ENCODE data around the gene B3GALT4.

The B3GALT4 gene

DNA sequence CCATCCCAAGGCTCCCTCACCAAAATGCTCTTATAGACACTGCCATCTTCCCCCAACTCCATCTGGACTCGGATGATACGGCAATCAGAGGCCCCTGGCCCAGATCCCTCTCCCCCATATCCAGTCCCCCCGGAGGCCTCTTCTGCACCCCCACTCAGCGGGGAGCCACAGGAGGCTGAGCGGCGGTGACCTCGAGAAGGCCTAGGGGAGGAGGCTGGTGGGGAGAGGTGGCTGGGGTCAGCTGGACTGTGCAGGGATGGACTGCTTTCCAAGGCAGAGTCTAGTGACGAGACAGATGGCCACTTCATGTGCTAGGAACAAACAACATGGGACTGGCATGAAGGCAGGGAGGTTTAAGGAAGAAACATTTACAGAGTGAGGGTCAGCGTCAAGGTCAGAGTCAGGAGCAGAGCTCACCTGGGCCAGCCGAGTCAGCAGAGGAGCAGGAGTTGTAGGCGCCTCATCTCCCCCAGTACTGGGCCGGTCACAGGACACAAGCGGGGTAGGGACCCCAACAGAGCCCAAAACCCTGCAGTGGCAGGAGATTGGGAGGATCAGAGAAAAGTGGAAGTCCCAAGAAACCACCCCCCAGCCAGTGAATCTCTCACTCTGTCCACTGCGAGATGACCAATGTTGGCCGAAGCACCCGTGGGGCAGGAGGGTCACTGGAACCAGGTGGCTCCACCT, 16.2 kb downstream of the B3GALT4 start:
- no peak for DNase-seq (ENCODE audit: low read depth in 2 of 2)

DNA sequence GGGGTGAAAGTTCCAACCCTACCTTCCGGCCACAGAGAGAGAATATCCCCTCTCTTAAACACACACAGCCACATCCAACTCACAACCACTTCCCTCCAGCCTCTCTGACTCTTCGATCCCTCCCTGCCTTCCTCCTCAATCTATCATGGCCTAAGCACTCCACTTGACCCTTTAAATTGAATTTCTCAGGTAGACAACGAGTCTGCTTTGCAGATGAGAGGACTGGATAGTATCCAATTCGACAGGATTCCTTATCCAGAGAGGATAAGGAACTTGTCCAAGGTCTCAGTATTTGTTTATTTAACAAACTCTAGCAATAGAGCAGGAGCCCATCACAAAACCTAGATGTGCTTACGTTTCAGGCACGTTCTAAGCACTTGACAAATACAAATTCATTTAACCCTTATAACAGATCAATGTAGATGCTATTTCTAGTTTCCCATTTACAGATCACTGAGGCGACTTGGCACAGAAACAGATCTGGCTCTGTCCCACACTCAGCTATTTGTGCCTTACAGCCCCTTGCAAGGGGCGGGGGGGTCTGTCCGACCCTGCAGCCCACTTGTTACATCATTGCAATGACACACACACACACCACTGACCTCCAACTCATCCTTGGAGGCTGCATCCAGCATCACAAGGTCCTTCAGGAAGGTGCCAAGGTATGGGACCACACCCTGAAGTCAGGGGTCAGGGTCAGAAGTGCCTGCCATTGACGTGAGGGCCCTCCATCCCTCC, 17.3 kb downstream of the B3GALT4 start:
- no peak for DNase-seq (ENCODE audit: low read depth in 2 of 2)

DNA sequence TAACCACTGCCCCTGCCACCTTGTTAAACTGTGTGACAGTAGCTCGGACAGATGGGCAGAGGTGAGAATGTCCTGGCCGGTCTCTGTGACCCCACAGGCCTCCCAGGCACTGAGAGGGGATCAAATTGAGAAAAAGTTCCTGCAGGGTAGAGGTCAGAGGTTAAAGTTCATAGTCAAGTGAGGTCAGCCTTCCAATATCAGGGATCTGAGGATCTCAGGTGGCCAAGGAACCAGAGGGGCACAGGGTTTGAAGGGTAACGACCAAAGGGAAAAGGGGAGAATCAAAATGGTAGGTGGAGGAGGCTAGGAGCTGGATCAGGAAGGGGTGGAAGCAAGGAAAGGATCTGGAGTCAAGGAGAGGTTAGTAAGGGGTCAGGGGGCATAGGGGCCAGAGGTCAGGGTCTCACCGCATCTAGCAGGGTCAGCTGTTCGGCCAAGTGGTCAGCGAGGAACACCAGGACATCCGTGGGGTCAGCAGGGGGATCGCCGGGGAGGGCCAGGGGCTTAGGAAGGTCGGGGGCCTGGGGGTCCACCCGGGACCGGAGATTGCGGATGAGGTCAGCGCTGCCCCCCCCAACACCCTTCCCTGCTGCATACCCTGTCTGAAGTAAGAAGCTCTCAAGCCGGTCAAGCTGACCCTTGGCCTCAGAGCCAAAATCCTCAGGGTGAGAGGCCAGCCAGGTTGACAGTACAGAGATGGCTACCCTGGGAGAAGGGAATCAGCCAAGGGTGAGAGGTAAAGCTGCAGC, 18.9 kb downstream of the B3GALT4 start:
- DNase-seq (ENCODE audit: low read depth in 2 of 2), result no peak

DNA sequence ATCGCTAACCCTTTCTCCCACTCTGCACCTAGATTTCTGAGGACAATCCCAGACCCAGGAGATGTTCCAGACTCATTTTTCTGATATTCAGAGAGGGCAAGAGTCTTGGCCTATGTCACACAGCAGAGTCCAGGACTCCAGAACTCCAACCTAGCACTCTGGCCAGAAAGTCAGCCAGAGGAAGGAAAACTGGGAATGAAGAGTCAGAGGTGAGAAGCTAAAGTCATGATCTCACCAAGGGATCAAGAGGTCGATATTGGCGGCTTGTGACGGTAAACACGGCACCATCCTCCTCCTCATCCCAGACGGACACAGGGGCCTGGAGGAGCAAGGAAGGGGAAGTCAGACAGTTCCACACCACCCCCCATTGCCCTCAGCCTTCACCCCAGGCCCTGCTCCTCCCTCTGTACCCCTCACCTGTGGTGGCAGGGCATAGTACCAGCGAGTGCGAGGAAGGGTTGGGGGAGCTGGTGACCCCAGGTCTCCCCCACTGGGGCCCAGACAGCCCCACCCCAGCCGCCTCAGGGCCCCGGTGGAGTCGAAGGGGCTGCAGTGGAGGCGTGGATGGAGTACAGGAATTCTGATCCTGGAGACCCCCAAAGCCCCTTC, 20.0 kb downstream of the B3GALT4 start:
- no peak for DNase-seq (ENCODE audit: low read depth in 2 of 2)

DNA sequence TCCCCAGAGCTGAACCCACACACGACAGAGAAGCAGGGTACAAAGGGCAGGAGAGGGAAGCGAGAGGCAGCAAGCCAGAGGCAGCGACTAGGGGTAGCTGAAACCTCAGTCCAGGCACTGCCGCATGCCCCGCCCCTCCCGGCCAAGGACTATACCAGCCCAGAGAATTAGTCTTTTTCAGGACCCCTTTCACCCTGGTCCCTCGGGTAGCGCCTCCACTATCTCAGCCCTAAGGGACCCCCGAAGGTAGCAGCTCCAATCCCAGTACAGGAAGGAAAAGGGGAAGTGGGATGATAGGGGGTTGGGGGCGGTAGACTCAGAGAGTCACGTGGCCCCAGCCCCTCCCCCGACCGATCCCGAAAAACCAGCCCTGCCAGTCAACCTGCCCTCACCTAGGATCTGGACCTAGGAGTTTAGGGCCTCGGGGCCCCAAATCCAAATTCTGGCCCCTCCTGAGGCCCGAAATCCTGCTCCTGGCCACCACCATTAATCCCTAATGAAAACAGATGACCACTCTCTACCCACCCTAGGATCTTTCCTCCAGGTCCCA, 20.6 kb downstream of the B3GALT4 start:
- DNase-seq (ENCODE audit: low read depth in 2 of 2), result no peak

DNA sequence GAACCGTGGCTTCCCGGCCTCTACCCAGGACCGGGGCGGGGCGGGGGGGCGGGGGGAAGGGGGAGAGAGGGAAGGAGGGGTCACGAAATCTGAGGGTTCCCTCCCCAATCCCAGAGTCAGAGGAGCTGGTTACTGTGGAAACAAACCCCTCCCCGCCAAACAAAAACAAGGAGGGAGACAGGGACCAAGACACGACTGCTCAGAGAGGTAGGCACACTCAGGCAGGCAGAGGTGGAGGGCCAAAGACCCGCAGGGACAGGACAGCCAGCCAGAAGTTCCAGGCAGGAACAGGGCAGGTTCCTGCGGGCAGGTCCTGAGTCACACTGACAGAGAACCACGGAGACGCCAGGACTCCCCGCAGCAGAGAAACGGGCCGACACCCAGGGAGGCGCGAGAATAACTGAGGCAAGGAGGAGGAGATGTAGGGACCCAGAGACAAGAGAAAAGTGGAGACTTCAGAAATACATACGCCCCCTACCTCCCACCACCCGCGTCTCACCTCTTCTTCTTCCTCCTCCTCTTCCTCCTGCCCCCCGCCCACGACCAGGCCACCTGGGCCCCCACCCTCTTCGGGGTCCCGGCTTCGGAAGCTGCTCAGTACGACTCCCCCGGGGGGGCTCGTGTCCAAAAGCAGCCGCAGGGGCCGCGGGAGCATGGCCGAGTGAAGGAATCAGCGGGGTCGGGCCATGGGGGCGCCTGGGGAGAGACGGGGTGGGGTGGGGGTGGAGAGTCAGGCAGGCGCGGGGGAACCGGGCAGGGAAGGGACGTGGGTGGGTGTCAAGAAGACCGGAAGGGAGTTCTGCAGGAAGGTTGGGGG, 21.2 kb downstream of the B3GALT4 start:
- DNase-seq (ENCODE audit: low read depth in 2 of 2), result no peak

DNA sequence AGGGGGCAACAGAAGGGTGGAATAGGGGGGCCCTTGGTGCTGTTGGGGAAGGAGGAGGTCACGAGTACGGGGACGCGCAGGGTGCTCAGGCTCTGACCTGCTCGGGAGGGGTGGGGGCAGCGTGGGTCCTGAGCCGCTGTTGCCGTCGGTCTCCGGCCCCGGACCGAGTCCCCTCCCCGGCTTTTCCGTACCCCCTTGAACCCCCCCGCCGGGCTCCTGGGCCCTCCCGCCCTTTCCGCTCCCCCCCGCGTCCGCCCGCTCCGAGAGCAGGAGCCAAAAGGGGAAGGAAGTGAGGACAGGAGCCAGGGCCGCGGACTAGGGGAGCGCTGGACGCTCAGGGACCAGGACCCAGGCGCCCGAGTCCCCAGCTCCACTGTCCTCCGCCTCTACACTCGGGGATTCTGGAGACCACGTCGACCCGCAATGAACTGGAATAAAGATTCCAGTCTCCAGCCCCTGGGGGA, 21.9 kb downstream of the B3GALT4 start, which contains the start of gene RGL2:
Gene RGL2, minus strand, starts transcription at position 170 of the 464 bp plus-strand sequence. CDS start 332 bp downstream, outside the sequence.
- no peak for DNase-seq (ENCODE audit: low read depth in 2 of 2)

DNA sequence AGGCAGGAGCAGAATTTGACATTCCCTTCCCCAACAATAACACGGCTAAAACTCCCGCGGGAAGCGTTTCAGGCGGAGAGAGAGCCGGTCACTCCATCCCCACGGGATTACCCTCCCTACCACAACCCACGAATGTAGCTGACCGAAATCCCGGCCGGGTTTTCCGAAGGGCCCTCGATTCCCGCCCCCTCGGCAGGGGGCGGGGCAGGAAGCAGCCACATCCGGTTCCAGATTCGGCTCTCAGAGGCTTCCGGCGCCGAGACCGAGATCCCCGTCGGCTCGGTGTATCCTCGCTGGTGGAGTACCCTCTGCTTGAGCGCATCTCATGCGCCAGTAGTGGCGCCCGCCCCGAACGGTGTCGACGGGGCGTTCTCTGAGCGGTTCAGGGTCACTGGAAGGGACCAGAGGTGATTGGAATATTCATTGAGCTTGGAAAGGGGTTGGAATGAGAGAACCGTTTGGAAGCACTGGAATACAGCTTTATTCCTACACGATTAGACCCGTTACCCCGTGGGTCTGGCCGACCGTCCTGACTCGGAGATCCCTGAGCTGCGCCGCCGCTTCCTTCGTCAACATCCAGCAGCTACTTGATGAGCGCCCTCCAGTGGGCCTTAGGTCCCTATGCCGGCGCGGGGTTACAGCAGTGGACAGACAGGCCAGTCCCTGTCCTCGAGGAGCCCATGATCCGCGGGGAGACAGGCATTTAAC, 22.5 kb downstream of the B3GALT4 start:
- peak; percentile 81 to 90 for DNase-seq (ENCODE audit: low read depth in 2 of 2)

DNA sequence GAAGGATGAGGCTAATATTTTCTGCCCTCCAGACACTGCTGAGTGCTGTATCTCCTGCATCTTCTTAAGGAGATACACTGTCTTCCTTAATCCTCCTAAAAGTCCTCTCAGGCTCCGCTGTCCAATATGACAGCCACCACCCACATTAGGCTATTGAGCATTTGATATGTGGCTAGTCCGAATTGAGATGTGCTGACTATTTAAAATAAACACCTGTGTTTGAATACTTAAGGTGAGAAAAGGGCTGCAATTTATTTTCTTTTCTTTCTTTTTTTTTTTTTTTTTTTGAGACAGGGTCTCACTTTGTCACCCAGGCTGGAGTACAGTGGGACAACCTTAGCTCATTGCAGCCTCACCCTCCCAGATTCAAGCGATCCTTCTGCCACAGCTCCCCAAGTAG, 25.0 kb downstream of the B3GALT4 start:
- DNase-seq (ENCODE audit: low read depth in 2 of 2), result no peak

DNA sequence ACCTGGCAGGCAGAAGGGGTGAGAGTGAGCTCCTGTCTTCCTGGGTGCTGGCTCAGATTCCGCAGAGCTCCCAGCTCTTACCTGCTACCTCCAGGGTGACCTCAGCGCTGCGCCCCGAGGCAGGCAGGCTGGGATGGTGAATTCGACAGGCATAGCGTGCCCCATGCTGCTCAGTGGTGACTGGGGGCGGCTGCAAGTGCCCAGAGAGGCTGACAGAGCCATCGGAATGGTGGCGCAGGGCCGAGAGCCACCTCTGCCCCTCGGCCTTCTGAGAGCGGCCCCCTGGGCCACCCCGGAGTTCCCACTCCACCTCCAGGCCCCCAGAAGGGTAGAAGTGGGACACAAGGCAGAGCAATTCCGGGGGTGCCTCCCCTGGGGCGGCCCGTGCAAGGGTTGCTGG, 27.3 kb downstream of the B3GALT4 start:
- DNase-seq (ENCODE audit: low read depth in 2 of 2), result no peak

DNA sequence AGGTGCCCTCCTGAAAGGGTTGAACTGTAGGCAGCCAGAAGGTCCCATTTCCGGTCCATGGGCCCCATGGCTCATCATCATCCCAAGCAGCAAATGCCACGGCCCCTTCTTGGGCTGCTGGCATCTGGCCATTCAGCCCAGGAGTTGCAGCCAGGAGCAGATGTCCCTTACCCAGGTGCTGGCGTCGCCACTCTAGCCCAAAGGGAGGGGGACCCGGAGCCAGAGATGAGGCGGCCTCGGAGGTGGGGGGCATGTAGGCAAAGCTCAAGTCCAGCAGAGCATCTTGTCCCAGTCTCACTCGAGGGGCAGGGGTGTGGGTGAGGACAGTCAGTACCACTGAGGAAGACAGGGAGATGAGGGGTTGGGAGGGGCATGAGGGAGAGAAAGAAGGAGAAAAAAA, 28.1 kb downstream of the B3GALT4 start:
- DNase-seq (ENCODE audit: low read depth in 2 of 2), result no peak

DNA sequence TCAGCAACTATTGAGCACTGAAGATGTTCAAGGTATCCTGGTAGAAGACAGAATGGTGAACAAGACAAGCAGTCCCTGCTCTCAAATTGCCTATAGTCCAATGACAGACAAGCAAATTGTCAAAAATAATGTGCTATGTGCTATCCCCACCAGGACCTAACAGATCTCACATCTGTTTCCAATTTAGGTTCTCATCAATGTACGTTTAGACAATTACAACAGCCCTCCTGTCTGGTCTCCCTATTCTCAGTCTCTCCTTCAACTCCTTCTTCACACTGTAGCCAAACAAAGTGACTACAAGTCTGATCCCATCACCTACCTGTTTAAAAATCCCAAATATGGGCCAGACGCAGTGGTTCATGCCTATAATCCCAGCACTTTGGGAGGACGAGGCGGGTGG, 29.4 kb downstream of the B3GALT4 start:
- no peak for DNase-seq (ENCODE audit: low read depth in 2 of 2)

DNA sequence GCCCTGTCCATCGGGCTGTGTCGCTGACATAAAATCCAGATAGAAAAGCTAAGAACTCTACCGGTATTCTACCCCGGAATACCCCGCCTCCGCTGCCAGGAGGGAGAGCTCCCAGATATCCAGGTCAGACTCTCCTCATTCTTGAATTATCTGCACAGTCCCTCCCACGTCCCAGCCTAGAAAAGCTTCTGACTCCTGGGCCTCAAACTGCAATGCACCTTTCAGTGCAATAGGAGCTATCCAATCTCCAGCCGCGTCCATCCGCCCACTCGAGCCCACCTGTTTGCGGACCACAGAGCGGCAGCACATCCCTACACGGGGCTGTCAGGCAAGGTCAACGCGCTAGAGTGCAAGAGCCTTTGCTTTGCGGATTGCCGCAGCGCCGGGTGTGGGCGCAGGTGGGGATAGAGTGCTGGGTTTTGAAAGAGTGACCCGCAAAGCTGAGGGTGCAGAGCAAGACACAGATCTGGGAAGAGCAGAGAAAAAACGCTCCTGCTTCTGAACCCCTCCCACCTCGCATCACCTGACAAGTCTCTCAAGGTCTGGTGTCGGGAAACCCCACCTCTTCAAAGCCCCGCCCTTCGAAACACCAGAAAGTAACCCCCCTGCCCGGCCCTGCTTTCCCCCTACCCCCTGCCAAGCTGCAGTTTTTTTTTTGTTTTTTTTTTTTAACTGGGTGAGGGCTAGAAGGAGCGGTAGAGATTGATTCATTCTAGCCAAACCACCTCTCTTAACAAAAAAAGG, 35.6 kb downstream of the B3GALT4 start:
- peak; percentile 56 to 65 for DNase-seq (ENCODE audit: low read depth in 2 of 2)

DNA sequence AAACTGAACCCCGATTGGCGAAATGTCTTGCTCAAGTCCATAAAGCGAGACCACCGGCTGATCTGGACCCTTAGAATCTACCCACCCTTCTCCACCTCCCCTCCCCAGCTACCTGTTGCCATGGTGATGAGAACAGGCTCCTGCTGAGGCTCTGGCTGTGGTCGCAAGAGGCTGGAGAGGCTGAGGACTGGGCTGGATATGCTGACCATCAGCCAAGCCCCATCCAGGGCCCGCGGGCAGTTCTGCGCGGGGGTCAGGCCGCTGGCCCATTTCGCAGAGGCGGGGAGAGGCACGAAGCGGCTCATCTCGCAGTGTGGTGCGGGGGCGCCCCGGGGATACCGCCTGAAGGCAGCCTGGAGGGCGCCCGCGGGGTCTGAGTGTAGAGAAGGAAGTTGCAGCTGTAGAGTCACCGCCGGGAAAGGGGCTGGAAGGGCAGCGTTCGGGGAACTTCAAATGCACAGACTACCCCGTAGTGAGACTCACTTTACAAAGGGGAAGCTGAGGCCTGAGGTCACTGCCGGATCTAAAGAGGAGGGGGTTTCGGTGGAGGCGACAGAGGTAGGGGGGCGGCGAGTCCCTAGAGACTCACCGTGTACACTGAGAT, 36.3 kb downstream of the B3GALT4 start:
- DNase-seq (ENCODE audit: low read depth in 2 of 2), result no peak

DNA sequence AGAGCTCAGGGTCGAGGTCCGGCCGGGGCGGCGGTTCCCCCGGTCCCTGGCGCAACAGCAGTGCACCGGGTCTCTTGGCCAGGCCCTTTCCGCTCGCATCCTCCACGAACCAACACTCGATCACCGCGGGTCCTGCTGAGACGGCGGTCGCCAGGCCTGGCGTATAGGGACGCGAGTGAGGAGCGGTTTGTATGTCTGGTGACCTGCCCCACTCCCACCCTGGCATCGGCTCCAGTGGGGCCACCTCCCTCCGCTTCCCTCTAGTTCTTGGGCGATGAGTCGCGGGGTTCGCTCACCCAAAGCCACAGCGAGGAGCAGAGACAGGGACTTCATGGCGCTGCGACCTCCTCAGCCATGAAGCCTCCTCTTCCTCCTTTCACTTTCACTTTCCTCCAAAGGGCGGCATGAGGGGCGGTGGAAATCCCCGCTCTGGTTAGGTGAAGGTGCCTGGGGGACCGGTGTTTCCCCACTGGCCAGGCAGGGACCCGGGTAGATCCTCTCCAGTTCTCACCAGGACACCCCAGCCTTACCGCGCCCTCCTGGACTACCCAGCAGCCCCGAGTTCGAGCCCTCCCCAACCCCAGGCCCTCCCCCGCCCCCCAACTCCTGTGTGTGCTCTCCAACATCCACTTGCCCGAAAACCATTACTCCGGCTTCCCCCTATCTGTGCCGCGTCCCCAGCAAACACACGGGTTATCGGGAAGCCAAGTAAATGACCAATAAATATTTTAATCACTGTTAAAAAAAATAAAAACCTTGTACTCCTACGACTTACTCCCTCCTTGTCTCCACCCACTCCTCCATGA, 37.0 kb downstream of the B3GALT4 start, which contains the start of gene TAPBP:
Gene TAPBP, minus strand, starts transcription at position 370 of the 806 bp plus-strand sequence. Its CDS starts 37 bp downstream, at position 333.
- peak; percentile 62 for DNase-seq (ENCODE audit: low read depth in 2 of 2)

DNA sequence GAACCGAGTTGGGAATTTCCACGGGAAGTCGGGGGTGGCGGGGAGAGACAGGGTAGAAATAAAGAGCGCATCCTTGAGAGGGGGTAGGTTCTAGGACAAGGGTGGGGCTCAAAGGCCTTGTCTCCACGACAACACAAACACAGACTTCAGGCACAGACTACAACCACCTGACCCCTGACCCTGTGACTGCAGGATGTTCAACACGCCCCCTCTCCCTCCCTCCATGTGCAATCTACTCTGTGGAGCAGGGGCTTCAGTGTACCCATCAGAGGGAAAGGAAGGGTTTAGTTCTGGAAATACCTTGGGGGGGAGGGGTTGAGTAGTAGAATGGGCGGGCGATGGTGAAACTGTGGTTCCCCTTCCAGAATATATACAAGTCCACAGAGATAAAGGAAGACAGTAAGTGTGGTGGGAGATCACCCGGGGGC, 37.6 kb downstream of the B3GALT4 start:
- DNase-seq (ENCODE audit: low read depth in 2 of 2), result peak; percentile 42

DNA sequence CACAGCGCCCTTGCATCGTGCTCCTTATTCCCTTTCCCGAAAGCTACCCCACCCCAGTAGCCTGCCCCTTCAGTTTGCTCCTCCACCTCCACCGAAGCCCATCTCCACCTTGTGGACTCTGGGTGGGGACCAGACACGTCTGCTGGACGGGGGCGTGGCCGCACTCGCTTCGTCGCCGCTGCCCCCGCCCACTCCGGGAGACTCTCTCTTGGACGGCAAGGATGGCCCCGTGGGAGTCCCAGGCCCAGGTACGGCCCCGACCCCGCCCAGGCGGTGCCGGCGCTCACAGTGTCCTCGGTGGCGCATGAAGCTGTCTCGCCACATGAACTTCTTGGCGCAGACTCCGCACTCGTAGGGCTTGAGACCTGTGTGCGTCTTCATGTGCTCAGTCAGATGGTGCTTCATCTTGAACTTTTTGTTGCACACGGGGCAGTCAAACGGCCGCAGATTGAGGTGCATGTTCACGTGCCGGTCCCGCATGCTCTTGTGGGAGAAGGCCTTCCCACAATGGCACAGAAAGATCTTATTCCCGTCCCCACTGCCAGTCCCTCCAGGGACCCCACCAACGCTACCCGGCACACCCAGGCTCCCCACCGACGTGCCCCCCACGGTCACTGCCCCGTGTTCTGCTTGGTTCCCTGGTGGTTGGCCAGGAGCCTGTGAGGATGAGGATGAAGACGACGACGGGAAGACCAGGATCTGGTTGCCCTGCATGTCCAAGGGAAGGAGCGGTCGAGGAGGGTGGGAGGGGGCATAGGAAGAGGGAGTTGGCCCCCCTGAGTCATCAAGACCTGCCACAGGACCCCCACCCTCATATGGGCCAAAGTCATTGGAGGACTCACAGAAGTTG, 38.2 kb downstream of the B3GALT4 start:
- no peak for DNase-seq (ENCODE audit: low read depth in 2 of 2)

Data from stimulated activated CD4-positive, alpha-beta T cell treated with anti-CD3 and anti-CD28 coated beads, Interleukin-1b, Interleukin-23, amount 100 ng/mL, for 1 hour (primary cell).